HFFc6 (cell line): ENCODE results near the gene TBCCD1. TPM values are rescaled to one million over a fixed set of nuclear protein-coding genes. Genes with fewer than 3 reads are reported as not detected.

ENCODE experiments used
- DNase-seq: peaks from one replicate; pipeline ENCODE4 v3.0.0-alpha.2; 2018
- H3K27ac Mint-ChIP-seq: 2 replicates; pipeline ENCODE4 v1.8.0; 2020; ENCODE audit warnings: mild to moderate bottlenecking, mixed read lengths
- H3K27me3 Mint-ChIP-seq: 2 replicates; pipeline ENCODE4 v1.8.0; 2021; ENCODE audit warnings: mild to moderate bottlenecking, moderate library complexity, mixed read lengths; ENCODE audit not compliant: insufficient read depth
- H3K36me3 Mint-ChIP-seq: 2 replicates; pipeline ENCODE4 v1.8.0; 2021; ENCODE audit warnings: low read depth, mixed read lengths
- H3K4me1 Mint-ChIP-seq: 2 replicates; pipeline ENCODE4 v1.8.0; 2020; ENCODE audit warnings: low read depth, mixed read lengths
- H3K4me3 Mint-ChIP-seq: 2 replicates; pipeline ENCODE4 v1.8.0; 2020; ENCODE audit warnings: mild to moderate bottlenecking, moderate library complexity, mixed read lengths
- H3K9me3 Mint-ChIP-seq: 2 replicates; pipeline ENCODE4 v1.8.0; 2020; ENCODE audit warnings: mild to moderate bottlenecking, mixed read lengths
- CTCF ChIP-seq: fragments of 200-600 bp; sonication (generic); IDR thresholded peaks from 2 replicates; pipeline ENCODE4 v1.5.0; 2021; ENCODE audit warnings: antibody characterized with exemption, mild to moderate bottlenecking
- total RNA-seq, 6 experiments: library from RNA; stranded (reverse); fragmentation: NEBNext Ultra II Directional; extraction: Animal tissue kit (Norgen Biotek cat#: 25700); gene quantifications; 2 replicates in 1 of 6; 3 replicates in 5 of 6; pipeline ENCODE4 v1.2.3, GENCODE V29; 2021

Gene TBCCD1
- total RNA-seq, 6 experiments from 2014 or later: 4.8 to 8.0 (median 6.0) TPM

DNA sequence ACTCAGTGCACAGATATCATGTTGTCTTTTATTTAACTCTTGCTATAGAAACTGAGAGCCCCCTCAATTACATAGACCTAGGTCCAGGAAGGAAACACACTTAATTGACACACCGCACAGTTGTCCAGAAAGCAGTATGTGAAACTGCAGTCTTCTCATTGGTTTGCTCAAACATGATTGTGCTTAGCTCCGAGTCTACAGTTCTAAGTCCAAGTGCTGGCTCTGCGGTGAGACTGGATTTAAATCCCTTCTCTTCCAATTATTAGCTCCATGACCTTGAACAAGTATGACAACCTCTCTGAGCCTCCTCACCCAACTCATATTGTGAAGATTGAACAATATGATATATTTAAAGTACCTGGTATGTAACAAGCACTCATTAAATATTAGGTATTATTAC lies 26.7 kb upstream of the TBCCD1 start:
- Mint-ChIP-seq H3K27ac (no peak overlapping the region), H3K27me3 (peaks cover 8% of the 10 kb centered on the region), H3K4me3 (no peak overlapping the region), H3K4me1 (peaks cover 24% of the 10 kb centered on the region), H3K9me3 (no peaks in the 10 kb centered on the region), H3K36me3 (no peaks in the 10 kb centered on the region)
- no peak for DNase-seq
- no peak for TF ChIP-seq CTCF

DNA sequence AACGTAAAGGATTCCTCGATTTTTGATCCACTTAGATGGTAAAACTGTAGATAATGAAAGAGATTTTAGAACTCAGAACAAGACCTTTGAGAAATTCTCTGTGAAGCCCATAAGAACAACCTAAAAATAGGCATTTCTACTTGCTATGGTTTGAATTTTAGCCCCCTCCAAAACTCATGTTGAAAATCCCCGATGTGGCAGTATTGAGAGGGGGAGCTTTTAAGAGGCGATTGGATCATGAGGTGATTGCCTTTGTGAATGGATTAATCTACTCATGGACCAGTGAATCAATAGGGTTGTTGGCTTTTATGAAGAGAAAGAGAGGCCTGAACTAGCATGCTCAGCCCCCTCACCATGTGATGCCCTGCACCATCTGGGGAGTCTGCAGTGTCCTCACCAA lies 25.5 kb upstream of the TBCCD1 start:
- H3K36me3 Mint-ChIP-seq: no peaks in the 10 kb centered on the region
- no peak overlapping the region for H3K4me3 Mint-ChIP-seq
- DNase-seq: no peak
- H3K9me3 Mint-ChIP-seq: no peaks in the 10 kb centered on the region
- no peak for TF ChIP-seq CTCF
- no peak overlapping the region for H3K27ac Mint-ChIP-seq
- peaks cover 3% of the 10 kb centered on the region for H3K27me3 Mint-ChIP-seq
- H3K4me1 Mint-ChIP-seq: peaks cover 23% of the 10 kb centered on the region

DNA sequence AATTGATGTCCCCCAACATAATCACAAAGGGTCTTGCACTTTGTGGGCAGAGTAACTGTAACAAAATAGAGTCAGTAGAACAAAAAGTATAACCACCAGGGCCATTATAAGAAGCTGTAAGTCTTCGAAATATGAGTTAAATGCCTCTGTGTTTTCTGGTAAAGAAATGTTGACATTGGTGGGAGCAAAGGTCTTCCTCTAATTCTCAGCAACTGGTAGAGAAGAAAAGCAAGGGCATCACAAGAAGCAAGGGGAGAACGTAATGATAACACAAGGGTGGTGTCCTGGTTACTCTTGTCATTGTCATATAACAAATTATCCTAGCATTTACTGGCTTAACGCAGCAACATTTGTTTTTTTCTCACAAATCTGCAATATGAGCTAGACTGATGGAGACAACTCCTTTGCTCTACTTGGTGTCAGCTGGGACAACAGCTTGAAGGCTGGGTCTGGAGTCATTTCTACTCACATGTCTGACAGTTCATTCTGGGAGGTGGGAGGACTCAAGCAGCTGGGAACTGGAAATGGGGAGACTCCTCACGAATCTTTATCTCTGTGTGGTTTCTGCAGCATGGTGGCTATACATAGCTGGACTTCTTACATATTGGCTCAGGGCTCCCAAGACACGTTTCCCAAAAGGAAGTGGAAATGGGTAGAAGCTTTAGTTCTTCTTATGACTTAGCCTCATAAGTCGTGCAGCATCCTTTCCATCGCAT lies 23.6 kb upstream of the TBCCD1 start:
- no peaks in the 10 kb centered on the region for H3K36me3 Mint-ChIP-seq
- peaks cover 3% of the 10 kb centered on the region for H3K27me3 Mint-ChIP-seq
- H3K4me1 Mint-ChIP-seq: peaks cover 17% of the 10 kb centered on the region
- no peak overlapping the region for H3K4me3 Mint-ChIP-seq
- no peaks in the 10 kb centered on the region for H3K9me3 Mint-ChIP-seq
- no peak for TF ChIP-seq CTCF
- H3K27ac Mint-ChIP-seq: no peak overlapping the region
- no peak for DNase-seq

DNA sequence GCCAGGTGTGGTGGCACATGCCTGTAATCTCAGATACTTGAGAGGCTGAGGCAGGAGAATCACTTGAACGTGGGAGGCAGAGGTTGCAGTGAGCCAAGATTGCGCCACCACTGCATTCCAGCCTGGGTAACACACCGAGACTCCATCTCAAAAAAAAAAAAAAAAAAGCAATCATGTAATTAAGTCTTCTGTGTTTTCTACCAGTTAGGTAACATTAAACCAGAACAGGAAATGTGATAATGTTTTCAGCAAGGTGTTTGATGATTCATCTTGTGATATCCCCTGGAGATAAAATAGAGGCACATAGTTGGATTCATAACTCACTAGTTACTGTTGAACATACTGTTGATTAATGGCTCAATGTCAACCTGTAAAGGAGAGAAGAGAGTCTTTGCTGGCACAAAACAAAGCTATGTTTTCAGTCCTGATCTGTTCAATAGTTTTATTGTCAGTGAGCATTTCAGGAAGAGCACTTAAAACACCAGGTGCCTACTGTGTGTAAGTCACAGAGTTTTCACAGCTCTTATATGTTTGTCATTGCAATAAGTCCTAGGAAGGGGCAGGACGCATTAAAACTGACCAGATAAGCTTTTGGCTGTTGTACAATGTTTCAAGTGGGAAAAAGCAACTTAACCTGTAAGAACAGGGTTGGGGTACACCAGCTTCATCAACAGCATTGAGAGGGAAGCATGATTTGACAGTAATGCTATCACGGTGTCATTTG lies 22.9 kb upstream of the TBCCD1 start:
- no peak for TF ChIP-seq CTCF
- H3K4me1 Mint-ChIP-seq: peaks cover 17% of the 10 kb centered on the region
- no peak overlapping the region for H3K27ac Mint-ChIP-seq
- 0 out of 2 replicates have a peak, but pooled peaks cover under 1% of the 10 kb centered on the region for H3K36me3 Mint-ChIP-seq
- no peak for DNase-seq
- peaks cover 3% of the 10 kb centered on the region for H3K27me3 Mint-ChIP-seq
- H3K4me3 Mint-ChIP-seq: no peak overlapping the region
- no peaks in the 10 kb centered on the region for H3K9me3 Mint-ChIP-seq

DNA sequence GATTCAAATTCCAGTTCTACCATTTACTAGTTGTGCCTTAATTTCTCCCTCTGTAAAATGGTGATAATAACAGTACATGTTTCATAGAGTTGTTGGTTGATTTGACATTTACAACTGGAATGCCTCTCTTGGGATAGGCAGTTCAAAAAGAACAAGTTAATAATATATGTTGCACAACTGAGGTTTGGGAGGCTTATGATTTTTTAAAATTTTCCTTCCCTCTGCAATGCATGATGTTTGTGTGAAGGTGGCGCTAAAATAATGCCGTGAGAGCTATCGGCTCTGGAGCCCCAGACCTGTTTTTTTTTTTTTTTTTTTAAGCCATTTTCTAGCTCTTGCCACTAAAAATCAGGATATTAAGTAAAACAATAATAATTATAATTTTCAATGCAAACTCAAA lies 22.0 kb upstream of the TBCCD1 start:
- peaks cover 17% of the 10 kb centered on the region for H3K4me1 Mint-ChIP-seq
- H3K27me3 Mint-ChIP-seq: peaks cover 3% of the 10 kb centered on the region
- no peak for DNase-seq
- no peak overlapping the region for H3K27ac Mint-ChIP-seq
- peaks cover 9% of the 10 kb centered on the region for H3K36me3 Mint-ChIP-seq
- H3K4me3 Mint-ChIP-seq: no peak overlapping the region
- no peaks in the 10 kb centered on the region for H3K9me3 Mint-ChIP-seq
- TF ChIP-seq CTCF: peak; percentile 54
